ENCODE measurements around the gene SUCLA2.
"Not testable (repeated sequence)": the region's sequence is repeated elsewhere in the genome, so short reads cannot be mapped to it uniquely, and the experiment has no call there.

The SUCLA2 gene

DNA sequence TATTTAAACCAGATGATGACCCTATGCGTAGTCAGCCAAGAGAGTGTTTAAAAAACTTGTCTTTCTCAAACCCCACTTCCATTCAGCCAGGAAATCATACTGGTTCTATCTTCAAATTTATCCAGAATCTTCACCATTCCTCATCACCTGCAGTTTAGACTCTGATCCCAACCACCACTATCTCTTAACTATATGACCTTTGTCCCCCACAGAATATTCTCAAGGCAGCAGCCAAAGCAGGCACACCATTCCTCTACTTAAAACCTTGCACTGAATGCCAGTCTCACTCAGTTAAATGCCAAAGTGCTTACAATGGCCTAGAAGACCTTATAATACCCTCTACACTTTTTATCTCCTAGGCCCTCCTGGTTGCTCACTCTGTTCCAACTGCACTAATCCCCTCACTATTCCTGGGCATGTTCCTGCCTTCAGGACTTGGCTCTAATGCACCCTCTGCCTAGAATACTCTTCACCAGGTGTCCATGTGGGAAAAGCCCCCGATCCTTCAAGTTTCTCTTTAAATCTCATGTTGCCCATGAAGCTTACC is 10.1 kb downstream of the SUCLA2 start:
- no peak for DNase-seq

- no peak for DNase-seq
These were observed 10.6 kb downstream of the SUCLA2 start for GRCh38 chr13:47990427-47990826.

GRCh38 chr13:47983070-47983469 is 18.0 kb downstream of the SUCLA2 start:
- DNase-seq, result no peak

- DNase-seq, result no peak
These were observed 24.7 kb downstream of the SUCLA2 start for GRCh38 chr13:47976325-47976724.

- no peak for DNase-seq
These were observed 36.2 kb downstream of the SUCLA2 start for GRCh38 chr13:47964863-47965262.

DNA sequence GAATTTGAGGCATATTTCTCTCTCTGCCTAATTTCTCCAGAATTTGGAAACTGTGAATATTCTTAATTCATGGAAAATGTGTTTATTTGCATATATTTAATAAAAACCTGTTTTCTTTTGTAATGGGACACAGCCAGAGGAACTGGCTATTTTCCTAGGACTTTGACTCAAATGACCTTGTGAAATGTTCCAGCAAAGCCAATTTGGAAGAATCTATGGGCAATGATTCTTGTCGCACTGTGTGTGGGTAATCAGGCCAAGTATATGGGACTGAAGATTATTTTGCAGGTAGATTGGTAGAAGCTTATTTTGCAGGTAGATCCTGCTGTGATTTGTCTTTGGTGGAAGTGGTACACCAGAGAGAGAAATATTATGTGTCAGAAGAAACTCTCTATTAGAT is 38.8 kb downstream of the SUCLA2 start:
- no peak for DNase-seq

- DNase-seq, result no peak
These were observed 41.4 kb downstream of the SUCLA2 start for GRCh38 chr13:47959468-47960247.

- no peak for DNase-seq
These were observed 44.0 kb downstream of the SUCLA2 start for GRCh38 chr13:47957073-47957472.

GRCh38 chr13:47955836-47956235 is 45.2 kb downstream of the SUCLA2 start:
- no peak for DNase-seq

GRCh38 chr13:47949799-47950198 is 51.3 kb downstream of the SUCLA2 start:
- DNase-seq, result no peak

GRCh38 chr13:47945738-47946137 is 55.3 kb downstream of the SUCLA2 start:
- DNase-seq, result no peak

DNA sequence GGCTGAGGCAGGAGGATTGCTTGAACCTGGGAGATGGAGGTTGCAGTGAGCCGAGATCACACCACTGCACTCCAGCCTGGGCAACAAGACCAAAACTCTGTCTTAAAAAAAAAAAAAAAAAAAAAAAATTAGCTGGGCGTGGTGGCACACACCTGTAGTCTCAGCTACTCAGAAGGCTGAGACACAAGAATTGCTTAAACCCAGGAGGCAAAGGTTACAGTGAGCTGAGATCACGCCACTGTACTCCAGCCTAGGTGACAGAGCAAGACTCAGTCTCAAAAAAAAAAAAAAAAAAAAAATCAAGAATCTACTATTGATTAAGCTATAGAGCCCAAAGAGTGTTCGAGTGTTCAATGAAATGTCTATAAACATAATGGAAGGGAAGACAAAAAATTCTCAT is 55.9 kb downstream of the SUCLA2 start:
- DNase-seq, result not testable (repeated sequence)

- DNase-seq, result no peak
These were observed 66.7 kb downstream of the SUCLA2 start for GRCh38 chr13:47934371-47934770.

GRCh38 chr13:47932950-47933923 is 67.8 kb downstream of the SUCLA2 start:
- no peak for DNase-seq

DNA sequence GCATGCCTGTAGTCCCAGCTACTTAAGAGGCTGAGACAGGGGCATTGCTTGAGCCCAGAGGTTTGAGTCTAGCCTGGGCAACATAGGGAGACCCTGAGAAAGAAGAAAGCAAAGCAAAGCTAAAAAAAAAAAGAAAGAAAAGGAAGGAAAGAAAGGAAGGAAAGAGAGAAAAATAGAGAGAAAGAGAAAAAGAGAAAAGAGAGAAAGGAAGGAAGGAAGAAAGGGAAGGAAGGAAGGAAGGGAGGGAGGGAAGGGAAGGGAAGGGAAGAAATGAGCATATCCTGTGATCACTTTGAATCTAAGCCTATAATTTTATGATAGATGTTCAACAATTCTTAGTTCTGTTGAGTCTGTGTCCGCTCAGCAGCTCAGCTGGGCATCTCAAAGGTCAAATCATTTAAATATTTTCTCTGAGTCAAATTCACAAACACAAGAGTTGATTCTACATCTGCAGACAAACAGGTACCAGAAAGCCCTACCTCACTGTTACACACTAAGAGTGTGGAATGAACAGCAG is 70.4 kb downstream of the SUCLA2 start:
- DNase-seq, result no peak

DNA sequence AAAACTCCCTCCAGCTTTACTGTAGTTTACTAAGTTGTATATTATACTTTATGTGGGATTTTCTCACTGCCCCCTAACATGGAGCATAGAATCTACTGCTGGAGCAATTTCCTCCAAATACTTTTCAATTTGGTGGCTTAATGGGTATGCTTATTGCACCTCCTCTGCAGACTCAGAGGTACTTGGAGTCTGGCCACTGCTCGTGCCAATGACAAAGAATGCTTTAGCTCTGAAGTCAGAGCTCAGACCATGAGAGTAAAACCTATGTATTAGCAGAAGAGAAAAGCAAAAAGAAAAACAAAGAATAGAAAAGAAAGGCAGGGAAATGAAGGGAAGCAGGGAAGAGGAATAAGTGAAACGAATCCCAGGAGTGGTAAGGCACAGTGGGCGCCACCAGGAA is 71.9 kb downstream of the SUCLA2 start:
- no peak for DNase-seq

DNA sequence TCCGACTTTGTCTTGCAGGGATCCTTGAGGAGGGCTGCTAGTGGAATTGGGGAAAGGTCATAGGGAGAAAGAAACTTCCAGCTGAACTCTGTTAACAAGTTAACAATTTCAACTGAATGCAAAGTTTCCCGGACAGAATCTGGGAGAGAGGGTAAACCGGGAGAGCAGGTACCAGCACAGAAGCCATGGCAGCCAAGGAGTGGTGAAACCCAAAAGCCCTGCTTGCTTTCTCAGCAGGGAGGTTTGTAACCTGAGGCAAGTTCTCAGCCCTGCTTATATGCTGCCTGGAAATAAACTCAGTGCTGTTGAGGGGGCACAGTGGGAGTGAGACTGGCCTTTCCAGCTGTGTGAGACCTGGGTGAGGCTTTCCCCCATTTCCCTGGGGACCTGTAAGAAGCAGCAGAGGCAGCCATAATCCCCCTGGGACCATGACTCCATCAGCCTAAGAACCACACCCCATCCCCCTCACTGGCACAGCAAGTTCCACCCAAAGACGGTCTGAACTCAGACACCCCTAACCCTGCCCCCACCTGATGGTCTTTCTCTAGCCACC is 84.0 kb downstream of the SUCLA2 start:
- DNase-seq, result no peak

GRCh38 chr13:47908197-47908902 is 92.7 kb downstream of the SUCLA2 start:
- no peak for DNase-seq

DNA sequence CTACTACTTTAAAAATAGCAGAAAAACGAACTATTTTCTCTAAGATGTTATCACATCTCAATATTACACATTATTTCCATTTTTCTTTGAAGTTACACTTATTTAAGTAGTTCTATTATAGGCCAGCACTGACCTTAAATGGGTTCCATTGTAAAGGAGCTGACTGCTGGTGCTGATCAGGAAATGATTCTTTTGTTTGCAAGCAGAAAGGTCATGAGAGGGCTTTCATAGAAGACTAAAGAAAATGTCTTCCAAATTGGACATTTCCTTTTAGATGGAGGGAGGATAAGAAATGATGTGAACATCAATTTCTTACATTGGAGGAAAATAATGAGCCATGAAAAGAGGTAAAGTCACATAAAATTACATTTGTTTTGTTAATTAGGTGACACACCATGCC is 96.2 kb downstream of the SUCLA2 start:
- DNase-seq, result no peak

DNA sequence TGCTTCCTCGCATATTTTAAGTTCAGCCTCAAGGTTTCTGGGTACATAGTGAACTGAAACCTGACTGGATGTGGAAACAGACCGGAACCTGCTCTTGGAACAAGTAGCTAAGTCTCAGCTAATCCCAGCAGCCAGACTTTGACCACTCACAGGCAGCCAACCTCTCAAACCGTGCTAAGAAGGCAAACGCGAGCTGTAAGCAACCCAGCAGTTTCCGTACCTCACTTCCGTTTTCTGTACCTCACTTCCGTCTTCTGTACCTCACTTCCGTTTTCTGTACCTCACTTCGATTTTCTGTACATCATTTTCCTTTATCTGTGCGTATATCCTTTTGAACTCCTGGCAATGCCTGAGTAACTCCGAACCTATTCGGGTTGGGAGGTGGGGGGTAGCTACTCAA is 96.8 kb downstream of the SUCLA2 start:
- DNase-seq, result no peak

DNA sequence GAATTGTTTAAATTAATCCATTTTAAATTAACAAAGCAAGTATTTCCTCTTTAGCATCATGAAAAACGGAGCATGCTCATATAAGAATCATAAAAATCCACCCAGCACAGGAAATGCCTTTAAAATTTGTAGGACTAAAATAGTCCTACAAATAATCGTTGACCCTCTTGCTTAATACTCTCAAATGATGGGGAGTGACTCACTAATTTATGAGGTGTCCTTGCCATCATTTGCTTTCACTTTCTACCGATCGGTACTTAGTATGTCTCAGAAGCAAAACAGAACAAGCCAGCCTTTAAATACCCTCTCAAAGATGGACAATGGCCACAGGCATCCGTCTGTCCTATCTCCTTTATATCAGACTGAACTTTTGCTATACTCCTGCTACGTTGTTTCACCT is 97.2 kb downstream of the SUCLA2 start:
- DNase-seq, result no peak

DNA sequence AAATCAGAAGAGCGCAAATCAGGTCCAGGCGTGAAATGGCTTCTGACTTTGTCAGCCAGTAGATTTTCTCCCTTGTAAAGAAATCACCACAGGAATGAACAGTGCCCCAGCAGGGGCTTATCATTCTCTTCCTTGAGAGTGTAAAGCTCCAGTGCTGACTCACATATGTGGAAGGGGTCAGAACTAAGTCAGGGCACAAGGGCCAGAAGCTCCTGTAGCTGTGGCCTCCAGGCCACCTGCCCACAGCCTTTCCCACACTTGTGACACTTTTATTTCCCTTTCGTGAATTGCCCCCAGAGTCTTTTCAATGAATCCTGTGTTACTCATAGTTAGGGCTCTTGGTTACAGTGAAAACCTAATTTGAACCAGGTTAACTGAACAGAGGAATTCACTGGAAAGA is 99.6 kb downstream of the SUCLA2 start:
- no peak for DNase-seq

- DNase-seq, result no peak
These were observed 103.0 kb downstream of the SUCLA2 start for GRCh38 chr13:47898080-47898479.
